B cell (primary cell): ENCODE results near the gene TMEM247. TPM values are rescaled to one million over a fixed set of nuclear protein-coding genes. Genes with fewer than 3 reads are reported as not detected.

Experiments
- ATAC-seq: fragments of 200-7000 bp; cut with Tn5 transposase; one replicate; pipeline ENCODE4 v1.10.0; 2021; ENCODE audit warnings: low read depth, mild to moderate bottlenecking, moderate number of reproducible peaks, moderate library complexity
- CTCF ChIA-PET: fragments of 350-600 bp; sonication (Branson Sonifier 250); formaldehyde crosslinking; loops from one replicate; lab custom pipeline; 2021; ENCODE audit warnings: antibody characterized with exemption, inconsistent platforms; lab: Charles Lee
- POLR2A ChIA-PET: fragments of 350-600 bp; sonication (Branson Sonifier 250); formaldehyde crosslinking; loops from one replicate; lab custom pipeline; 2021; ENCODE audit warnings: antibody characterized with exemption; lab: Charles Lee
- DNase-seq: peaks from one replicate; pipeline ENCODE4 v3.0.0; 2013
- H2AFZ ChIP-seq: 2 replicates; pipeline ENCODE4 v1.6.1; 2012; ENCODE audit warnings: mild to moderate bottlenecking, low read depth, low read length; ENCODE audit not compliant: insufficient read depth, poor library complexity, severe bottlenecking
- H3K27ac ChIP-seq, 2 donors: 1 replicate in 1 of 2; 2 replicates in 1 of 2; pipeline ENCODE4 v1.5.1; 2012 to 2013; ENCODE audit warnings: low read length in 2 of 2, mild to moderate bottlenecking in 2 of 2, moderate library complexity in 1 of 2
- H3K27me3 ChIP-seq, 4 experiments: fragments of 200-600 bp in 1 of 4; sonication (generic) in 1 of 4; replicated peaks in 1 of 4; 1 replicate in 2 of 4; 2 replicates in 2 of 4; pipeline versions ENCODE4 v1.6.1 to v1.7.0; 2013 to 2016; ENCODE audit warnings: low read length in 3 of 4, mild to moderate bottlenecking in 2 of 4, mixed read lengths in 1 of 4, moderate library complexity in 1 of 4; ENCODE audit not compliant: insufficient read depth in 4 of 4, control insufficient read depth in 3 of 4; ENCODE audit errors: control extremely low read depth in 1 of 4
- H3K36me3 ChIP-seq, 2 experiments: replicated peaks in 1 of 2; 1 replicate in 1 of 2; 2 replicates in 1 of 2; pipeline versions ENCODE4 v1.6.1 to v1.7.1; 2013; ENCODE audit warnings: low read length in 1 of 2; ENCODE audit not compliant: insufficient read depth in 2 of 2, control insufficient read depth in 1 of 2; ENCODE audit errors: control extremely low read depth in 1 of 2, extremely low read depth in 1 of 2
- H3K4me1 ChIP-seq, 2 donors: fragments of 200-600 bp in 1 of 2; sonication (generic) in 1 of 2; 1 replicate in 1 of 2; 2 replicates in 1 of 2; pipeline versions ENCODE4 v1.5.1 to v1.6.1; 2013 to 2017; ENCODE audit warnings: low read length in 2 of 2; ENCODE audit not compliant: control insufficient read depth in 2 of 2, insufficient read depth in 2 of 2
- H3K4me2 ChIP-seq: replicated peaks from 2 replicates; pipeline ENCODE3; 2012; ENCODE audit warnings: mild to moderate bottlenecking, low read depth, low read length; ENCODE audit not compliant: poor library complexity, severe bottlenecking
- H3K4me3 ChIP-seq, 5 experiments: fragments of 200-600 bp in 1 of 5; sonication (generic) in 1 of 5; 1 replicate in 3 of 5; 2 replicates in 2 of 5; pipeline versions ENCODE4 v1.5.1 to v1.7.0; 2011 to 2016; ENCODE audit warnings: low read length in 4 of 5, mild to moderate bottlenecking in 4 of 5, low read depth in 2 of 5, control low read depth in 1 of 5, moderate library complexity in 1 of 5; ENCODE audit not compliant: insufficient read depth in 1 of 5; ENCODE audit errors: control extremely low read depth in 1 of 5, extremely low read depth in 1 of 5
- H3K79me2 ChIP-seq: fragments of 200-600 bp; sonication (generic); one replicate; pipeline ENCODE4 v1.6.0; 2016; ENCODE audit warnings: low read length; ENCODE audit not compliant: control insufficient read depth, insufficient read depth
- H3K9ac ChIP-seq: fragments of 200-600 bp; sonication (generic); 2 replicates; pipeline ENCODE4 v1.6.1; 2017; ENCODE audit warnings: mild to moderate bottlenecking, low read length, moderate library complexity
- H3K9me3 ChIP-seq, 3 donors: one replicate each; pipeline versions ENCODE4 v1.6.1 to v1.7.1; 2013; ENCODE audit warnings: low read length in 2 of 3; ENCODE audit not compliant: control insufficient read depth in 2 of 3, insufficient read depth in 1 of 3; ENCODE audit errors: control extremely low read depth in 1 of 3
- H4K20me1 ChIP-seq: 2 replicates; pipeline ENCODE4 v1.6.0; 2012; ENCODE audit warnings: mild to moderate bottlenecking, low read length; ENCODE audit not compliant: insufficient read depth, control insufficient read depth, poor library complexity, severe bottlenecking
- H3K27ac Mint-ChIP-seq: one replicate; pipeline ENCODE4 v1.8.0; 2021; ENCODE audit warnings: mixed read lengths
- H3K27me3 Mint-ChIP-seq: one replicate; pipeline ENCODE4 v1.8.0; 2021; ENCODE audit warnings: mixed read lengths
- H3K4me1 Mint-ChIP-seq: one replicate; pipeline ENCODE4 v1.8.0; 2021; ENCODE audit warnings: mixed read lengths
- H3K4me3 Mint-ChIP-seq: one replicate; pipeline ENCODE4 v1.8.0; 2021; ENCODE audit warnings: mixed read lengths
- H3K9me3 Mint-ChIP-seq: one replicate; pipeline ENCODE4 v1.8.0; 2022; ENCODE audit warnings: mixed read lengths; ENCODE audit not compliant: insufficient read depth
- EZH2 ChIP-seq: IDR thresholded peaks from 2 replicates; pipeline ENCODE4 v1.6.1; 2012; ENCODE audit warnings: borderline replicate concordance, low read depth, mild to moderate bottlenecking, moderate library complexity, low read length; ENCODE audit not compliant: insufficient read depth, poor library complexity, severe bottlenecking
- WGBS: methylation state at CpG from one replicate; pipeline ENCODE4 v1.1.5; 2013; ENCODE audit warnings: missing lambda C conversion rate; ENCODE audit not compliant: insufficient coverage; 5-methylcytosine and 5-hydroxymethylcytosine counted together
- intact Hi-C: fragments of 100-400 bp; cut with micrococcal nuclease; formaldehyde crosslinking; loops from one replicate; pipeline ENCODE4 v1.10.0; 2022
- polyA plus RNA-seq: library from polyadenylated mRNA; depleted of rRNA; stranded (reverse); fragments of >200 nt; gene quantifications from 2 replicates; pipeline ENCODE4 v1.2.3, GENCODE V29; 2012
- total RNA-seq, 2 donors: library from RNA; stranded (reverse); fragments of 120-200 nt in 1 of 2; gene quantifications; 1 replicate in 1 of 2; 2 replicates in 1 of 2; pipeline versions ENCODE4 v1.2.3 to v1.2.4, GENCODE V29; 2013 to 2022
- TF ChIP-seq, protein P1 (sequence below): fragments of 200-600 bp; IDR thresholded peaks from one replicate; pipeline ENCODE4 v1.8.0; 2022; ENCODE audit warnings: antibody characterized with exemption, mild to moderate bottlenecking

TMEM247 gene
- total and polyA plus RNA-seq, 2 donors (not counting 1 experiment from before 2014, with no cell fraction given), result not detected

GRCh38 chr2:46462936-46463335 lies 16.4 kb upstream of the TMEM247 start:
- ChIA-PET POLR2A (no interaction called here), CTCF (interaction anchor here (0.6 to 2.7 kb wide), 8 partner anchors 8 to 314 kb away, joined by 3 to 12 read pairs (median 4); no protein-coding TSS in a partner anchor)
- Histone ChIP-seq H3K4me1 (peaks cover 13 to 21% of the 10 kb centered on the region in 2 donors), H3K36me3 (no peaks in the 10 kb centered on the region), H3K4me2 (no peak overlapping the region), H3K27ac (no peak overlapping the region), H4K20me1 (no peaks in the 10 kb centered on the region), H2AFZ (no peak overlapping the region), H3K4me3 (no peak overlapping the region), H3K9ac (no peak overlapping the region), H3K79me2 (no peaks in the 10 kb centered on the region), H3K27me3 (no peaks in the 10 kb centered on the region), H3K9me3 (no peaks in the 10 kb centered on the region)
- no peaks in the 10 kb centered on the region for H3K9me3 Mint-ChIP-seq
- DNase-seq (no peak), ATAC-seq (no peak)
- intact Hi-C loops, result no loop called here
- 100% methylated on average over 3 of the region's 3 CpGs for WGBS
- peaks cover 21% of the 10 kb centered on the region for H3K4me1 Mint-ChIP-seq
- no peaks in the 10 kb centered on the region for H3K27me3 Mint-ChIP-seq
- TF ChIP-seq EZH2, result no peak
- TF ChIP-seq, protein P1, sequence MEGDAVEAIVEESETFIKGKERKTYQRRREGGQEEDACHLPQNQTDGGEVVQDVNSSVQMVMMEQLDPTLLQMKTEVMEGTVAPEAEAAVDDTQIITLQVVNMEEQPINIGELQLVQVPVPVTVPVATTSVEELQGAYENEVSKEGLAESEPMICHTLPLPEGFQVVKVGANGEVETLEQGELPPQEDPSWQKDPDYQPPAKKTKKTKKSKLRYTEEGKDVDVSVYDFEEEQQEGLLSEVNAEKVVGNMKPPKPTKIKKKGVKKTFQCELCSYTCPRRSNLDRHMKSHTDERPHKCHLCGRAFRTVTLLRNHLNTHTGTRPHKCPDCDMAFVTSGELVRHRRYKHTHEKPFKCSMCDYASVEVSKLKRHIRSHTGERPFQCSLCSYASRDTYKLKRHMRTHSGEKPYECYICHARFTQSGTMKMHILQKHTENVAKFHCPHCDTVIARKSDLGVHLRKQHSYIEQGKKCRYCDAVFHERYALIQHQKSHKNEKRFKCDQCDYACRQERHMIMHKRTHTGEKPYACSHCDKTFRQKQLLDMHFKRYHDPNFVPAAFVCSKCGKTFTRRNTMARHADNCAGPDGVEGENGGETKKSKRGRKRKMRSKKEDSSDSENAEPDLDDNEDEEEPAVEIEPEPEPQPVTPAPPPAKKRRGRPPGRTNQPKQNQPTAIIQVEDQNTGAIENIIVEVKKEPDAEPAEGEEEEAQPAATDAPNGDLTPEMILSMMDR, result no peak
- no peak overlapping the region for H3K27ac Mint-ChIP-seq
- H3K4me3 Mint-ChIP-seq, result no peak overlapping the region

- intact Hi-C loops, result no loop called here
- WGBS, result 60% methylated on average over 2 of the region's 6 CpGs
- no peaks in the 10 kb centered on the region for H3K9me3 Mint-ChIP-seq
Measured at GRCh38 chr2:46469116-46469515, 10.2 kb upstream of the TMEM247 start.

More at GRCh38 chr2:46469116-46469515, 10.2 kb upstream of the TMEM247 start:
- Histone ChIP-seq H3K27me3 (no peaks in the 10 kb centered on the region), H3K79me2 (no peaks in the 10 kb centered on the region), H2AFZ (no peak overlapping the region), H3K9ac (no peak overlapping the region), H3K36me3 (no peaks in the 10 kb centered on the region), H3K4me1 (peaks cover 4 to 12% of the 10 kb centered on the region in 2 donors), H3K4me2 (no peak overlapping the region), H3K9me3 (no peaks in the 10 kb centered on the region), H4K20me1 (no peaks in the 10 kb centered on the region), H3K4me3 (no peak overlapping the region), H3K27ac (no peak overlapping the region)
- H3K4me3 Mint-ChIP-seq, result no peak overlapping the region
- ATAC-seq (no peak), DNase-seq (no peak)
- ChIA-PET CTCF (interaction anchor here (0.6 to 2.2 kb wide), 3 partner anchors 134 to 486 kb away, joined by 3 to 13 read pairs (median 4); no protein-coding TSS in a partner anchor), POLR2A (no interaction called here)
- H3K4me1 Mint-ChIP-seq, result peaks cover 13% of the 10 kb centered on the region
- H3K27ac Mint-ChIP-seq, result no peak overlapping the region
- no peaks in the 10 kb centered on the region for H3K27me3 Mint-ChIP-seq
- TF ChIP-seq EZH2, result no peak
- TF ChIP-seq, protein P1, result no peak
